Osteoblast (primary cell): ENCODE measurements around the gene B4GALNT2. TPM values are rescaled to one million over a fixed set of nuclear protein-coding genes. Genes with fewer than 3 reads are reported as not detected.
"Not testable (repeated sequence)": the region's sequence is repeated elsewhere in the genome, so short reads cannot be mapped to it uniquely, and the experiment has no call there.

ENCODE experiments used
- DNase-seq: peaks from one replicate; pipeline ENCODE4 v3.0.0; 2011; ENCODE audit warnings: low spot score, mixed read lengths; ENCODE audit not compliant: insufficient read length; ENCODE audit errors: missing footprints
- H2AFZ ChIP-seq: 2 replicates; pipeline ENCODE4 v1.6.0; 2011; ENCODE audit warnings: mild to moderate bottlenecking, low read length
- H3K27ac ChIP-seq: 2 replicates; pipeline ENCODE4 v1.5.1; 2011; ENCODE audit warnings: mild to moderate bottlenecking, low read depth, low read length, moderate library complexity
- H3K27me3 ChIP-seq: 2 replicates; pipeline ENCODE4 v1.6.0; 2012; ENCODE audit warnings: mild to moderate bottlenecking, control low read depth, inconsistent platforms, low read length, moderate library complexity; ENCODE audit not compliant: insufficient read depth
- H3K36me3 ChIP-seq: 2 replicates; pipeline ENCODE4 v1.5.1; 2011; ENCODE audit warnings: mild to moderate bottlenecking, low read length, control low read depth, moderate library complexity; ENCODE audit not compliant: insufficient read depth
- H3K4me1 ChIP-seq: 2 replicates; pipeline ENCODE4 v1.5.1; 2011; ENCODE audit warnings: mild to moderate bottlenecking, low read length, control low read depth, moderate library complexity; ENCODE audit not compliant: insufficient read depth
- H3K4me2 ChIP-seq: 2 replicates; pipeline ENCODE4 v1.6.0; 2011; ENCODE audit warnings: mild to moderate bottlenecking, low read length; ENCODE audit not compliant: insufficient read depth
- H3K4me3 ChIP-seq: fragments of 200-600 bp; sonication (generic); 3 replicates; pipeline ENCODE4 v1.5.1; 2012; ENCODE audit warnings: mild to moderate bottlenecking, low read length, inconsistent platforms; ENCODE audit not compliant: insufficient read depth
- H3K79me2 ChIP-seq: 2 replicates; pipeline ENCODE4 v1.6.0; 2012; ENCODE audit warnings: mild to moderate bottlenecking, low read length, control low read depth, inconsistent platforms; ENCODE audit not compliant: insufficient read depth
- H3K9me3 ChIP-seq: 2 replicates; pipeline ENCODE4 v1.5.1; 2011; ENCODE audit warnings: low read depth, low read length, control low read depth
- H4K20me1 ChIP-seq: 2 replicates; pipeline ENCODE4 v1.6.0; 2012; ENCODE audit warnings: mild to moderate bottlenecking, low read length, control low read depth; ENCODE audit not compliant: insufficient read depth
- total RNA-seq: library from RNA; depleted of rRNA; stranded (reverse); fragments of >200 nt; gene quantifications from 2 replicates; pipeline ENCODE4 v1.2.3, GENCODE V29; 2012
- TF ChIP-seq, protein P1 (sequence below): IDR thresholded peaks from 2 replicates; pipeline ENCODE4 v1.5.1; 2011; ENCODE audit warnings: mild to moderate bottlenecking, low read depth, low read length, moderate library complexity; ENCODE audit errors: extremely low read depth

B4GALNT2 gene
- total RNA-seq, 1 donor = under 0.01 TPM

DNA sequence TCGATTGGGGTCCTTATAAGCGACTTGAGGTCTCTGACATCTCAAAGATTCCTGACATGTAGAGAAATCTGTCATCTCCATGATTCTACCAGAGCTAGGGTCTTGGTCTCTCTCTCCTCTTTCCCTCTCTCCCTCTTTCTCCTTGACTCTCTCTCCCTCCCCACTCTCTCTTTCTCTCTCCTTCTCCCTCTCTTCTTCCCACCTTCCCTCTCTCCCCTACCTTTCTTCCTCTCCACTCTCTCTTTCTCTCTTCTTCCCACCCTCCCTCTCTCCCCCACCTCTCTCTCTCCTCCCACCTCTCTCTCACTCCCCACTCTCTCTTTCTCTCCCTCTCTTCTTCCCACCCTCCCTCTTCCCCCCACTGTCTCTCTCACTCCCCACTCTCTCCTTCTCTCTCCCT, 32.6 kb downstream of the B4GALNT2 start:
- Histone ChIP-seq H3K4me1 (no peaks in the 10 kb centered on the region), H2AFZ (no peak overlapping the region), H3K36me3 (no peaks in the 10 kb centered on the region), H3K27me3 (peaks cover 55% of the 10 kb centered on the region), H3K27ac (no peak overlapping the region), H3K4me3 (no peak overlapping the region), H3K4me2 (no peak overlapping the region), H3K79me2 (no peaks in the 10 kb centered on the region), H3K9me3 (no peaks in the 10 kb centered on the region), H4K20me1 (no peaks in the 10 kb centered on the region)
- DNase-seq = no peak
- TF ChIP-seq, protein P1, sequence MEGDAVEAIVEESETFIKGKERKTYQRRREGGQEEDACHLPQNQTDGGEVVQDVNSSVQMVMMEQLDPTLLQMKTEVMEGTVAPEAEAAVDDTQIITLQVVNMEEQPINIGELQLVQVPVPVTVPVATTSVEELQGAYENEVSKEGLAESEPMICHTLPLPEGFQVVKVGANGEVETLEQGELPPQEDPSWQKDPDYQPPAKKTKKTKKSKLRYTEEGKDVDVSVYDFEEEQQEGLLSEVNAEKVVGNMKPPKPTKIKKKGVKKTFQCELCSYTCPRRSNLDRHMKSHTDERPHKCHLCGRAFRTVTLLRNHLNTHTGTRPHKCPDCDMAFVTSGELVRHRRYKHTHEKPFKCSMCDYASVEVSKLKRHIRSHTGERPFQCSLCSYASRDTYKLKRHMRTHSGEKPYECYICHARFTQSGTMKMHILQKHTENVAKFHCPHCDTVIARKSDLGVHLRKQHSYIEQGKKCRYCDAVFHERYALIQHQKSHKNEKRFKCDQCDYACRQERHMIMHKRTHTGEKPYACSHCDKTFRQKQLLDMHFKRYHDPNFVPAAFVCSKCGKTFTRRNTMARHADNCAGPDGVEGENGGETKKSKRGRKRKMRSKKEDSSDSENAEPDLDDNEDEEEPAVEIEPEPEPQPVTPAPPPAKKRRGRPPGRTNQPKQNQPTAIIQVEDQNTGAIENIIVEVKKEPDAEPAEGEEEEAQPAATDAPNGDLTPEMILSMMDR = no peak

DNA sequence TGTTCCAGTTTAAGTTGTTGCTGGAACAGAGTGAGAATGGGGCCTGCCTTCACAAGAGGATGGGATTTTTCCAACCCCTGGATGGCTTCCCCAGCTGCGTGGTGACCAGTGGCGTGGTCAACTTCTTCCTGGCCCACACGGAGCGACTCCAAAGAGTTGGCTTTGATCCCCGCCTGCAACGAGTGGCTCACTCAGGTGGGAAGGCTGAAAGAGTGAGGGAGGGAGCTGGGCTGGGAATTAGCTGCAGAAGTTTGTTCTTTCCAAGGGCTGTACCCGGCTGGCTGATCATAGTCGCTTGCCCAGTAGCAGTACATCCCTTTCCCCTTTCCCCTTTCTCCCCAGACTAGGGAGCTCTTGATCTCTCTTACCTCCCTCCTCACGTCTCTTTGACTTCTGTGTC, 36.1 kb downstream of the B4GALNT2 start:
- no peaks in the 10 kb centered on the region for H4K20me1 ChIP-seq
- H2AFZ ChIP-seq = no peak overlapping the region
- no peaks in the 10 kb centered on the region for H3K36me3 ChIP-seq
- peaks cover 54% of the 10 kb centered on the region for H3K27me3 ChIP-seq
- TF ChIP-seq, protein P1 = no peak
- no peak overlapping the region for H3K27ac ChIP-seq
- H3K4me3 ChIP-seq = no peak overlapping the region
- no peaks in the 10 kb centered on the region for H3K79me2 ChIP-seq
- no peaks in the 10 kb centered on the region for H3K4me1 ChIP-seq
- no peak for DNase-seq
- no peaks in the 10 kb centered on the region for H3K9me3 ChIP-seq
- H3K4me2 ChIP-seq = no peak overlapping the region

DNA sequence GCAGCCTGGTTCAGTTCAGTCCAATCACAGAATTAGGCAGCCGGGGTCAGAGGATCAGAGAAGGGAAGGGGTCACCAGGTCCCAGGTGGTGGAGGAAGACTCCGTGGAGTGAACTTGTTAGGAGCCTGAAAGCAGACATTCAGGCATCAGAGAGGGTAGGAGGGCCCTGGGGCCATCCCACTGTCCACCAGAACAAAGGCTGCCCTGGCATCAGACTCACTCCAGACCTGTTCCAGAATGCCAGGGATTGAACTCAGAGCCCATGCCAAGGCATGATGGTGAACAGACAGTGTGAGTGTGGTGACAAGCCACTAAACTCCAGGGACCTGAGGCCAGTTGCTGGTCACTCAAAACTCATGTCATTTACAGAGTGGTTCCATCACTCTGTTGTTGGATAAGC, 37.6 kb downstream of the B4GALNT2 start:
- H3K4me3 ChIP-seq = no peak overlapping the region
- no peaks in the 10 kb centered on the region for H3K79me2 ChIP-seq
- no peak overlapping the region for H3K4me2 ChIP-seq
- H2AFZ ChIP-seq = no peak overlapping the region
- no peaks in the 10 kb centered on the region for H4K20me1 ChIP-seq
- no peaks in the 10 kb centered on the region for H3K9me3 ChIP-seq
- H3K4me1 ChIP-seq = no peaks in the 10 kb centered on the region
- TF ChIP-seq, protein P1 = no peak
- H3K27ac ChIP-seq = no peak overlapping the region
- H3K27me3 ChIP-seq = peaks cover 47% of the 10 kb centered on the region
- no peaks in the 10 kb centered on the region for H3K36me3 ChIP-seq
- no peak for DNase-seq

DNA sequence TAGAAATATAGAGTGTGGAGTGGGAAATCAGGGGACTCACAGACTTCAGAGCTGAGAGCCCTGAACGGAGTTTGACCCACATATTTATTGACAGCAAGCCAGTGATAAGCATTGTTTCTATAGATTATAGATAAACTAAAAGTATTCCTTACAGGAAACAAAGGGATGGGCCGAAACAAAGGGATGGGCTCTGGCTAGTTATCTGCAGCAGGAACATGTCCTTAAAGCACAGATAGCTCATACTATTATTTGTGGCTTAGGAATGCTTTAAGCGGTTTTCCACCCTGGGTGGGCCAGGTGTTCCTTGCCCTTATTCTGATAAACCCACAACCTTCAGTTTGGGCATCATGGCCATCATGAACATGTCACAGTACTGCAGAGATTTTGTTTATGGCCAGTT, 38.1 kb downstream of the B4GALNT2 start:
- not testable (repeated sequence) for H2AFZ ChIP-seq, H3K4me3 ChIP-seq, H4K20me1 ChIP-seq, H3K79me2 ChIP-seq, H3K36me3 ChIP-seq, H3K4me2 ChIP-seq, H3K27ac ChIP-seq, DNase-seq, H3K9me3 ChIP-seq, H3K4me1 ChIP-seq
- H3K27me3 ChIP-seq = peaks cover 42% of the 10 kb centered on the region

DNA sequence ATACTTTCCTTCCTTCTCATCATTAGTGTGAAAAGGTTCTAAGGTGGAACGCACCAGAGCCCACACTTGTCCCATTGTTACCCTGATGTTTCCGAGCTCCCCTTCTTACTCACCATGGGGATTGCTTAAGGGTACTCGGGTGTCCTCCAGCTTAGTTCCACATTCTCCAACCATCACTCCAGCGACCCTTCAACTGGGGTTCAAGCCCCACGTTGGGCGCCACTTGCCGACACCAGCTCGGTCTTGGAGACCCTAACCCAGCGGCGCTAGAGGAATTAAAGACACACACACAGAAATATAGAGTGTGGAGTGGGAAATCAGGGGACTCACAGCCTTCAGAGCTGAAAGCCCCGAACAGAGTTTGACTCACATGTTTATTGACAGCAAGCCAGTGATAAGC, 43.4 kb downstream of the B4GALNT2 start:
- not testable (repeated sequence) for H3K4me3 ChIP-seq, H3K27ac ChIP-seq, H3K9me3 ChIP-seq, H2AFZ ChIP-seq, H3K4me1 ChIP-seq, H3K36me3 ChIP-seq, H4K20me1 ChIP-seq, H3K4me2 ChIP-seq, H3K27me3 ChIP-seq, H3K79me2 ChIP-seq, DNase-seq
